ENCODE data around the gene PTGIS.

DNA sequence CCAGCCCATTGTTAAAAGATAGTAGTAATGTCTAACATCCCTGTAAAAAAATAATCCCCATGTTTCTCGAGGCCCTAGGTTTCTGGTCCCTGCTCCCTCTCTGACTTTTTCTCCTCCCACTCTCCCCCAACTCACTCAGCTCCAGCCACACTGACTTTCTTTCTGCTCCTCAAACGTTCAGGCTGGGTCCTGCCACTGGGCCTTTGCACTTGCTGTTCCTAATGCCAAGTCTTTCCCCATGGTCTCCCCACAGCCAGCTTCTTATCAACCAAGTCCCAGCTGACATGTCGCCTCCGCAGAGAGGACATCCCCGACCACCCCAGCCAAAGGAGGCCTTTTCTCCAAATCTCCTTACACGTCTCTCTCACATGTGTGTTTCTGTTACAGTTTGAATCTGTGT, 21.8 kb upstream of the PTGIS start:
- TF ChIP-seq JUN (IDR thresholded peaks at IDR 0.05; ENCODE audit: borderline replicate concordance, insufficient read depth, insufficient read length, low read depth), result no peak
- TF ChIP-seq, protein P1, sequence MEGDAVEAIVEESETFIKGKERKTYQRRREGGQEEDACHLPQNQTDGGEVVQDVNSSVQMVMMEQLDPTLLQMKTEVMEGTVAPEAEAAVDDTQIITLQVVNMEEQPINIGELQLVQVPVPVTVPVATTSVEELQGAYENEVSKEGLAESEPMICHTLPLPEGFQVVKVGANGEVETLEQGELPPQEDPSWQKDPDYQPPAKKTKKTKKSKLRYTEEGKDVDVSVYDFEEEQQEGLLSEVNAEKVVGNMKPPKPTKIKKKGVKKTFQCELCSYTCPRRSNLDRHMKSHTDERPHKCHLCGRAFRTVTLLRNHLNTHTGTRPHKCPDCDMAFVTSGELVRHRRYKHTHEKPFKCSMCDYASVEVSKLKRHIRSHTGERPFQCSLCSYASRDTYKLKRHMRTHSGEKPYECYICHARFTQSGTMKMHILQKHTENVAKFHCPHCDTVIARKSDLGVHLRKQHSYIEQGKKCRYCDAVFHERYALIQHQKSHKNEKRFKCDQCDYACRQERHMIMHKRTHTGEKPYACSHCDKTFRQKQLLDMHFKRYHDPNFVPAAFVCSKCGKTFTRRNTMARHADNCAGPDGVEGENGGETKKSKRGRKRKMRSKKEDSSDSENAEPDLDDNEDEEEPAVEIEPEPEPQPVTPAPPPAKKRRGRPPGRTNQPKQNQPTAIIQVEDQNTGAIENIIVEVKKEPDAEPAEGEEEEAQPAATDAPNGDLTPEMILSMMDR (IDR thresholded peaks at IDR 0.05; ENCODE audit: extremely low read depth in 1 of 2, insufficient read depth in 1 of 2, low read depth in 1 of 2, low read length in 2 of 2), result no peak
- no peak for TF ChIP-seq EZH2 (IDR thresholded peaks at IDR 0.05; ENCODE audit: borderline replicate concordance, low read depth, low read length, severe bottlenecking)
- TF ChIP-seq POLR2A (IDR thresholded peaks at IDR 0.05; ENCODE audit: low read depth, low read length), result no peak
- no peak for TF ChIP-seq POLR2AphosphoS5 (IDR thresholded peaks at IDR 0.05; ENCODE audit: insufficient read depth, low read depth, low read length)
